B cell (primary cell): ENCODE results near the gene GHR. TPM values are rescaled to one million over a fixed set of nuclear protein-coding genes. Genes with fewer than 3 reads are reported as not detected.

Source experiments
- ATAC-seq: fragments of 200-7000 bp; cut with Tn5 transposase; one replicate; pipeline ENCODE4 v1.10.0; 2021; ENCODE audit warnings: low read depth, mild to moderate bottlenecking, moderate number of reproducible peaks, moderate library complexity
- CTCF ChIA-PET: fragments of 350-600 bp; sonication (Branson Sonifier 250); formaldehyde crosslinking; loops from one replicate; lab custom pipeline; 2021; ENCODE audit warnings: antibody characterized with exemption, inconsistent platforms; lab: Charles Lee
- POLR2A ChIA-PET: fragments of 350-600 bp; sonication (Branson Sonifier 250); formaldehyde crosslinking; loops from one replicate; lab custom pipeline; 2021; ENCODE audit warnings: antibody characterized with exemption; lab: Charles Lee
- DNase-seq: peaks from one replicate; pipeline ENCODE4 v3.0.0; 2013
- H2AFZ ChIP-seq: 2 replicates; pipeline ENCODE4 v1.6.1; 2012; ENCODE audit warnings: mild to moderate bottlenecking, low read depth, low read length; ENCODE audit not compliant: insufficient read depth, poor library complexity, severe bottlenecking
- H3K27ac ChIP-seq, 2 donors: 1 replicate in 1 of 2; 2 replicates in 1 of 2; pipeline ENCODE4 v1.5.1; 2012 to 2013; ENCODE audit warnings: low read length in 2 of 2, mild to moderate bottlenecking in 2 of 2, moderate library complexity in 1 of 2
- H3K27me3 ChIP-seq, 4 experiments: fragments of 200-600 bp in 1 of 4; sonication (generic) in 1 of 4; replicated peaks in 1 of 4; 1 replicate in 2 of 4; 2 replicates in 2 of 4; pipeline versions ENCODE4 v1.6.1 to v1.7.0; 2013 to 2016; ENCODE audit warnings: low read length in 3 of 4, mild to moderate bottlenecking in 2 of 4, mixed read lengths in 1 of 4, moderate library complexity in 1 of 4; ENCODE audit not compliant: insufficient read depth in 4 of 4, control insufficient read depth in 3 of 4; ENCODE audit errors: control extremely low read depth in 1 of 4
- H3K36me3 ChIP-seq, 2 experiments: replicated peaks in 1 of 2; 1 replicate in 1 of 2; 2 replicates in 1 of 2; pipeline versions ENCODE4 v1.6.1 to v1.7.1; 2013; ENCODE audit warnings: low read length in 1 of 2; ENCODE audit not compliant: insufficient read depth in 2 of 2, control insufficient read depth in 1 of 2; ENCODE audit errors: control extremely low read depth in 1 of 2, extremely low read depth in 1 of 2
- H3K4me1 ChIP-seq, 2 donors: fragments of 200-600 bp in 1 of 2; sonication (generic) in 1 of 2; 1 replicate in 1 of 2; 2 replicates in 1 of 2; pipeline versions ENCODE4 v1.5.1 to v1.6.1; 2013 to 2017; ENCODE audit warnings: low read length in 2 of 2; ENCODE audit not compliant: control insufficient read depth in 2 of 2, insufficient read depth in 2 of 2
- H3K4me2 ChIP-seq: replicated peaks from 2 replicates; pipeline ENCODE3; 2012; ENCODE audit warnings: mild to moderate bottlenecking, low read depth, low read length; ENCODE audit not compliant: poor library complexity, severe bottlenecking
- H3K4me3 ChIP-seq, 5 experiments: fragments of 200-600 bp in 1 of 5; sonication (generic) in 1 of 5; 1 replicate in 3 of 5; 2 replicates in 2 of 5; pipeline versions ENCODE4 v1.5.1 to v1.7.0; 2011 to 2016; ENCODE audit warnings: low read length in 4 of 5, mild to moderate bottlenecking in 4 of 5, low read depth in 2 of 5, control low read depth in 1 of 5, moderate library complexity in 1 of 5; ENCODE audit not compliant: insufficient read depth in 1 of 5; ENCODE audit errors: control extremely low read depth in 1 of 5, extremely low read depth in 1 of 5
- H3K79me2 ChIP-seq: fragments of 200-600 bp; sonication (generic); one replicate; pipeline ENCODE4 v1.6.0; 2016; ENCODE audit warnings: low read length; ENCODE audit not compliant: control insufficient read depth, insufficient read depth
- H3K9ac ChIP-seq: fragments of 200-600 bp; sonication (generic); 2 replicates; pipeline ENCODE4 v1.6.1; 2017; ENCODE audit warnings: mild to moderate bottlenecking, low read length, moderate library complexity
- H3K9me3 ChIP-seq, 3 donors: one replicate each; pipeline versions ENCODE4 v1.6.1 to v1.7.1; 2013; ENCODE audit warnings: low read length in 2 of 3; ENCODE audit not compliant: control insufficient read depth in 2 of 3, insufficient read depth in 1 of 3; ENCODE audit errors: control extremely low read depth in 1 of 3
- H4K20me1 ChIP-seq: 2 replicates; pipeline ENCODE4 v1.6.0; 2012; ENCODE audit warnings: mild to moderate bottlenecking, low read length; ENCODE audit not compliant: insufficient read depth, control insufficient read depth, poor library complexity, severe bottlenecking
- H3K27ac Mint-ChIP-seq: one replicate; pipeline ENCODE4 v1.8.0; 2021; ENCODE audit warnings: mixed read lengths
- H3K27me3 Mint-ChIP-seq: one replicate; pipeline ENCODE4 v1.8.0; 2021; ENCODE audit warnings: mixed read lengths
- H3K4me1 Mint-ChIP-seq: one replicate; pipeline ENCODE4 v1.8.0; 2021; ENCODE audit warnings: mixed read lengths
- H3K4me3 Mint-ChIP-seq: one replicate; pipeline ENCODE4 v1.8.0; 2021; ENCODE audit warnings: mixed read lengths
- H3K9me3 Mint-ChIP-seq: one replicate; pipeline ENCODE4 v1.8.0; 2022; ENCODE audit warnings: mixed read lengths; ENCODE audit not compliant: insufficient read depth
- CTCF ChIP-seq: fragments of 200-600 bp; IDR thresholded peaks from one replicate; pipeline ENCODE4 v1.8.0; 2022; ENCODE audit warnings: antibody characterized with exemption, mild to moderate bottlenecking
- EZH2 ChIP-seq: IDR thresholded peaks from 2 replicates; pipeline ENCODE4 v1.6.1; 2012; ENCODE audit warnings: borderline replicate concordance, low read depth, mild to moderate bottlenecking, moderate library complexity, low read length; ENCODE audit not compliant: insufficient read depth, poor library complexity, severe bottlenecking
- WGBS: methylation state at CpG from one replicate; pipeline ENCODE4 v1.1.5; 2013; ENCODE audit warnings: missing lambda C conversion rate; ENCODE audit not compliant: insufficient coverage; 5-methylcytosine and 5-hydroxymethylcytosine counted together
- intact Hi-C: fragments of 100-400 bp; cut with micrococcal nuclease; formaldehyde crosslinking; loops from one replicate; pipeline ENCODE4 v1.10.0; 2022
- polyA plus RNA-seq: library from polyadenylated mRNA; depleted of rRNA; stranded (reverse); fragments of >200 nt; gene quantifications from 2 replicates; pipeline ENCODE4 v1.2.3, GENCODE V29; 2012
- total RNA-seq, 2 donors: library from RNA; stranded (reverse); fragments of 120-200 nt in 1 of 2; gene quantifications; 1 replicate in 1 of 2; 2 replicates in 1 of 2; pipeline versions ENCODE4 v1.2.3 to v1.2.4, GENCODE V29; 2013 to 2022

The GHR gene
- total and polyA plus RNA-seq, 2 donors (not counting 1 experiment from before 2014, with no cell fraction given): not detected

- POLR2A ChIA-PET: no interaction called here
Measured at GRCh38 chr5:42701351-42702059, 278.3 kb downstream of the GHR start.

More at GRCh38 chr5:42701351-42702059, 278.3 kb downstream of the GHR start:
- H2AFZ ChIP-seq: no peak overlapping the region
- intact Hi-C loops: no loop called here
- no peak overlapping the region for H3K4me2 ChIP-seq
- TF ChIP-seq CTCF (no peak), EZH2 (no peak)
- H3K27ac ChIP-seq: no peak overlapping the region
- no peak for ATAC-seq
- no peak overlapping the region for H3K9ac ChIP-seq
- CTCF ChIA-PET: no interaction called here
- H3K9me3 Mint-ChIP-seq: peaks cover 6% of the 10 kb centered on the region
- H3K27ac Mint-ChIP-seq: no peak overlapping the region
- no peak for DNase-seq
- H3K4me1 ChIP-seq: no peaks in the 10 kb centered on the region
- peaks cover 3% of the 10 kb centered on the region for H3K27me3 Mint-ChIP-seq
- H3K4me3 Mint-ChIP-seq: no peak overlapping the region
- H3K4me3 ChIP-seq: no peak overlapping the region
- no peaks in the 10 kb centered on the region for H3K79me2 ChIP-seq
- H3K36me3 ChIP-seq: no peaks in the 10 kb centered on the region
- no peaks in the 10 kb centered on the region for H3K27me3 ChIP-seq
- peaks cover 0 to 4% (median 0%) of the 10 kb centered on the region in 3 donors for H3K9me3 ChIP-seq
- H3K4me1 Mint-ChIP-seq: no peaks in the 10 kb centered on the region
- WGBS: 100% methylated on average over 1 of the region's 7 CpGs
- no peaks in the 10 kb centered on the region for H4K20me1 ChIP-seq
